GM12874 (cell line): ENCODE data around the gene EDN1.

ENCODE experiments used
- TF ChIP-seq, protein P1 (sequence below): IDR thresholded peaks from 2 replicates; pipeline ENCODE4 v1.5.1; 2011; ENCODE audit warnings: low read depth, mild to moderate bottlenecking, control low read depth, low read length, moderate library complexity; ENCODE audit not compliant: insufficient read depth

EDN1 gene

DNA sequence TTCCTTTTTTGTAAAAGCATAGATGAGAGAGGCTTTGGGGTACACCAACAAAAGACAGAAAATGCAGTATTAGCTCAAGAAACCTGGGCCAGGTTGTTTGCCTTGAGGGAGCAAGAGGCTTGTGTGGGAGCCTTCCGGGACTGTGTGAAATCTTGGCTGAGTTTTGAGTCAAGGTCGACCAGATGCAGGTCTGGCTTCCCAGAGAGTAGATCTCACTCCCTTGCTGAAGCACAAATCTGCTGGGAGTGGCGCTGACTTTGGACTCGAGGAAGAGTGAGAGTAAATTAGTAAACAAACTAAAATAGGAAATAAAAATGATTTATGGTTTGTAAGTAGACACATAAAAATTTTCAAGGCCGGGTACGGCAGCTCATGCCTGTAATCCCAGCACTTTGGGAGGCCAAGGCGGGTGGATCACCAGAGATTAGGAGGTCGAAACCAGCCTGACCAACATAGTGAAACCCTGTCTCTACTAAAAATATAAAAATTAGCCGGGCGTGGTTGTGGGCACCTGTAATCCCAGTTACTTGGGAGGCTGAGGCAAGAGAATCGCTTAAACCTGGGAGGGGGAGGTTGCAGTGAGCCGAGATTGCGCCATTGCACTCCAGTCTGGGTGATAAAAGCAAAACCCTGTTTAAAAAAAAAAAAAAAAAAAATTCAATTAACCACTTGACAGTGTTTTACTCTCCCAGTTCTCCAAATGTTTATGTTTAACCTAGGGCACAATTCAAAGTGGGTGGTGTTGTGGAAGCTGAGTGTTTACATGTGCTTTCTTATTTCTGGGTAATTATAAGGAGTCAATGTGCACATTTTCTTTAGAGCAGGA lies 27.7 kb upstream of the EDN1 start:
- TF ChIP-seq, protein P1, sequence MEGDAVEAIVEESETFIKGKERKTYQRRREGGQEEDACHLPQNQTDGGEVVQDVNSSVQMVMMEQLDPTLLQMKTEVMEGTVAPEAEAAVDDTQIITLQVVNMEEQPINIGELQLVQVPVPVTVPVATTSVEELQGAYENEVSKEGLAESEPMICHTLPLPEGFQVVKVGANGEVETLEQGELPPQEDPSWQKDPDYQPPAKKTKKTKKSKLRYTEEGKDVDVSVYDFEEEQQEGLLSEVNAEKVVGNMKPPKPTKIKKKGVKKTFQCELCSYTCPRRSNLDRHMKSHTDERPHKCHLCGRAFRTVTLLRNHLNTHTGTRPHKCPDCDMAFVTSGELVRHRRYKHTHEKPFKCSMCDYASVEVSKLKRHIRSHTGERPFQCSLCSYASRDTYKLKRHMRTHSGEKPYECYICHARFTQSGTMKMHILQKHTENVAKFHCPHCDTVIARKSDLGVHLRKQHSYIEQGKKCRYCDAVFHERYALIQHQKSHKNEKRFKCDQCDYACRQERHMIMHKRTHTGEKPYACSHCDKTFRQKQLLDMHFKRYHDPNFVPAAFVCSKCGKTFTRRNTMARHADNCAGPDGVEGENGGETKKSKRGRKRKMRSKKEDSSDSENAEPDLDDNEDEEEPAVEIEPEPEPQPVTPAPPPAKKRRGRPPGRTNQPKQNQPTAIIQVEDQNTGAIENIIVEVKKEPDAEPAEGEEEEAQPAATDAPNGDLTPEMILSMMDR, result no peak

DNA sequence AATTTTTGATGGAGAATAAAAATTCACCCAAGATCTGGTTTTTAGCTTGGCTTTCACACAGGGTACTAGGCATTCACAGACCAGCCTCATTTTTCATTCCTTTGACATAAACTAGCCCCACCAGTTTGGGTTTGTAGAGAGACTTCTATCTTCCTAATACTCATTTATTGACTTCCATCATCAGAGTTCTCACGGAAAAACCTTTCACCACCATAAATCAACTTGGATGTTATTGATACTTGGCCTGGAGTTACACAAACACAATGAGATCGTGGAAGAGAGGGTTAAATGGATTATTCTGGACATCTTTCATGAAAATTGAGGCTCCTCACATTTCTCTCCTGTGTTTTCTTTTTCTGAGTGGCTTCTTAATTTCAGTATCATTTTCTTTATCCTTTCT lies 26.8 kb upstream of the EDN1 start:
- TF ChIP-seq, protein P1, result no peak

DNA sequence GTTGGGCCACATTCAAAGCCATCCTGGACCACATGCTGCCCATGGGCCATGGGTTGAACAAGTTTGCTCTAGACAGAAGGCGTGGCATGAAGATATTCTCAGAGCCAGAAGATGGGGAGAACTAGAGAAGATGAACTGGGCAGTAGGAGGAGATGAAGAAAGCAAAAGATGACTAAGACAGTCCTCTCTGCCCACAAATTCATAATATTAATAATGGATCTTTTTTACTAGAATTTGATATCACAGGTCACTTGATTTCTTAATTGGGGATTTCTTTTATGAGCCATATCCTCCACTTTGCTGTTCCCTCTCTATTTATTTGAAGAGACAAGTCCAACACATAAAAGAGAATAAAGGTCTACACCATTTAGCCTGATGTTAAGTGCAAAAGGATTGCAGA lies 25.5 kb upstream of the EDN1 start:
- TF ChIP-seq, protein P1, result no peak

DNA sequence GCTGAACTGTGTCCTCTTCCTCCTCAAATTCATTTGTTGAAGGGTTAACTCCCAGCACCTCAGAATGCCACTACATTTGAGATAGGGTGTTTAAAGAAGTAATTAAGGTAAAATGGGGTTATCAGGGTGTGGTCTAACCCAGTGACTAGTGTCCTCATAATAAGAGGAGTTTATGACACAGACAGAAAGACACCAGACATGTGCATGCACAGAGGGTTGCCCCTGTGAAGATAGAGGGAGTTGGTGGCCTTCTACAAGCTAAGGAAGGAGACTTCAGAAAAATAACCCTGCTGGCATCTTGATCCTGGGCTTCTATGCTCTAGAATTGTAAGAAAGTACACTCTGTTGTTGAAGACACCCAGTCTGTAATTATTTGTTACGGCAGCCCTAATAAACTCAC lies 24.9 kb upstream of the EDN1 start:
- TF ChIP-seq, protein P1, result no peak

DNA sequence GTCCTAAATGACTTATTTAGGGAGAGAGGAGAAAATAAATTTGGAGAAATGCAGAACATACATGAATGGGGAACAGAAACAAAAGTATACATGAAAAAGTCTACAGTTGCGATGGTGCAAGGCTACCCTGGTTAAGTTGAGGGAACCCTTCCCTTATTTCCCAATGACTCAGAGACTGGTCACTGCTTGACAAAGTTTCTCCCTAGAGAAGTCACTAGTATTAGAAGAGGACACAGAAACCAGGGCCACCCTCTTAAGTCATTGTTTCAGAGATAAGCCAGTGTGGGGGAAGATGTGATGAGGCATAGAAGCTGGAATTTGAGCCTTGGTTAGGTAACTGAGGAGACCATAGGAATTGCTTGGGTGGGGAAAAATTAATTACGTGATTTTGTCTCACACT lies 24.4 kb upstream of the EDN1 start:
- TF ChIP-seq, protein P1, result no peak

DNA sequence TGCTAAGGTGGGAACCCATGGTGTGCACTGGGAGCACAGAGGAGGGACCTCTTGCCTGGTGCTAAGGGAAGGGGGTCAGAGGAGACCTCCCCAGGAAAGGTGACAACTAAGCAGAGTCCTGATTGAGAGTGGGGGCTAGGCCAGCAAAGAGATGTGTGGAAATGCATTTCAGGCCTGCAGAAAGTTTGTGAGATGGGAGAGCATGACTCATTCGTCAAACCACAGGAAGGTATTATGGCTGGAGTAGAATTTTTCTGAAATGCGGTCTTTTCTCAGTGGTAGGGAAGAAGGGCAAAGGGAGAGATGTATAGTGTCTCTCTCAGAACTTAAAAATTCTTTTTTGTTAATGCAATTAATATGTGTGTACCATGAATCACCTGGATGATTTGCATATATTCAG lies 23.6 kb upstream of the EDN1 start:
- TF ChIP-seq, protein P1, result no peak

DNA sequence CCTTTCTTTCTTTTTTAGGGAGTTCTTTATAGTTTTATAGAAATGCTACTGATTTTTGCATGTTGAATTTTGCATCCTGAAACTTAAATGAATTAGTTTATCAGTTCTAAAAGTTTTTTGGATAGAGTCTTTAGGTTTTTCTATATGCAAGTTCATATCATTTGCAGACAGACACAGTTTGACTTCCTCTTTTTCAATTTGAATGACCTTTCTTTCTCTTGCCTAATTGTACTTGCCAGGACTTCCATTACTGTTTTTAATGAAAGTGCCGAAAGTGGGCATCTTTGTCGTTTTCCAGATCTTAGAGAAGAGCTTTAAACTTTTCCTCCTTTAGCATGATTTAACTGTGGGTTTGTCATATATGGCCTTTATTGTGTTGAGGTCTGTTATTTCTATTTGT lies 21.1 kb upstream of the EDN1 start:
- TF ChIP-seq, protein P1, result no peak
